Measurements from ENCODE around the gene MYG1. TPM values are rescaled to one million over a fixed set of nuclear protein-coding genes. Genes with fewer than 3 reads are reported as not detected.

MYG1 gene
- total and polyA plus RNA-seq, 2 experiments from 2014 or later = 25.5 to 35.9 TPM

DNA sequence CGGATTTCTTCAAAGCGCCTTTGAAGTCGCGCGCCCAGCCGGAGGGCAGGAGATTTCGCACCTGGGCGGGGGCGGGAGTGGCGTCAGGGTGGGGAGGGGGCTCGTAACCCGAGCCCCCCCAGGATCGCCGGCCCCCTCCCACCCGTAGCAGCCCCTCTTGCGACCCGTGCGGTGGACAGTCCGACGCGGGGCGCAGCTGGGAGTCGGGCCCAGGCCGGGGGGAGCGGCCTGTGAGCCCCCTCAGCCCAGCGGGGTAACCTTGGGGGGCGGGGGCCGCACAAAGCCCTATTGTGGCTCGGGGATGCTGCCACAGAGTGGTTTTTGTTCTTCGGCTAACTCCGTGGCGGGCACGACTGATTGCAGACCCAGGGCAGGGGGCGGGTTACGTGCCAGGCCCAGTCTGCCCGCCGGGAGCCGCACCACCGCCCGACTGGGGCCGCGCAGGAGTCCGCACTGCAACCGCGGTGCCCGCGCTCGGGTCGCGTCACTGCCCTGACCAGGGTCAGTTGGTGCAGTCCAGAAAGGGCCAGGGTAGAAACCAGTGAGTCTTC lies 26.1 kb downstream of the MYG1 start:
- TF ChIP-seq EZH2 (IDR thresholded peaks at IDR 0.05; ENCODE audit: borderline replicate concordance) = peak; percentile 53
- TF ChIP-seq, protein P1, sequence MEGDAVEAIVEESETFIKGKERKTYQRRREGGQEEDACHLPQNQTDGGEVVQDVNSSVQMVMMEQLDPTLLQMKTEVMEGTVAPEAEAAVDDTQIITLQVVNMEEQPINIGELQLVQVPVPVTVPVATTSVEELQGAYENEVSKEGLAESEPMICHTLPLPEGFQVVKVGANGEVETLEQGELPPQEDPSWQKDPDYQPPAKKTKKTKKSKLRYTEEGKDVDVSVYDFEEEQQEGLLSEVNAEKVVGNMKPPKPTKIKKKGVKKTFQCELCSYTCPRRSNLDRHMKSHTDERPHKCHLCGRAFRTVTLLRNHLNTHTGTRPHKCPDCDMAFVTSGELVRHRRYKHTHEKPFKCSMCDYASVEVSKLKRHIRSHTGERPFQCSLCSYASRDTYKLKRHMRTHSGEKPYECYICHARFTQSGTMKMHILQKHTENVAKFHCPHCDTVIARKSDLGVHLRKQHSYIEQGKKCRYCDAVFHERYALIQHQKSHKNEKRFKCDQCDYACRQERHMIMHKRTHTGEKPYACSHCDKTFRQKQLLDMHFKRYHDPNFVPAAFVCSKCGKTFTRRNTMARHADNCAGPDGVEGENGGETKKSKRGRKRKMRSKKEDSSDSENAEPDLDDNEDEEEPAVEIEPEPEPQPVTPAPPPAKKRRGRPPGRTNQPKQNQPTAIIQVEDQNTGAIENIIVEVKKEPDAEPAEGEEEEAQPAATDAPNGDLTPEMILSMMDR (IDR thresholded peaks at IDR 0.05; ENCODE audit: poor library complexity) = no peak
- Histone ChIP-seq H3K9me3 (ENCODE audit: low read depth) (no peaks in the 10 kb centered on the region), H3K9me2 (replicated peaks; ENCODE audit: insufficient read depth) (no peaks in the 10 kb centered on the region), H3K36me3 (replicated peaks; ENCODE audit: insufficient read depth, low read depth) (no peaks in the 10 kb centered on the region), H2AFZ (peak overlapping the region; percentile 81), H3K79me2 (peaks cover 4% of the 10 kb centered on the region), H3K27ac (peak overlapping the region; percentile 97), H3K4me3 (peak overlapping the region; percentile 57), H4K20me1 (ENCODE audit: insufficient read depth, poor library complexity, severe bottlenecking) (no peaks in the 10 kb centered on the region), H3K27me3 (peaks cover 14% of the 10 kb centered on the region), H3K4me1 (ENCODE audit: insufficient read depth) (peaks cover 22% of the 10 kb centered on the region), H3K4me2 (peak overlapping the region; percentile 94)
- DNase-seq (ENCODE audit: low spot score) = no peak
- 7% methylated on average over 25 of the region's 50 CpGs for WGBS (ENCODE audit: low lambda C conversion rate, missing lambda C conversion rate)

GRCh38 chr12:53326460-53327185 lies 27.1 kb downstream of the MYG1 start:
- WGBS (ENCODE audit: low lambda C conversion rate, missing lambda C conversion rate) = 75% methylated on average over 8 of the region's 8 CpGs
- Histone ChIP-seq H3K27ac (peak overlapping the region; percentile 97), H3K4me3 (no peak overlapping the region), H4K20me1 (ENCODE audit: insufficient read depth, poor library complexity, severe bottlenecking) (no peaks in the 10 kb centered on the region), H3K79me2 (peaks cover 3% of the 10 kb centered on the region), H3K9me2 (replicated peaks; ENCODE audit: insufficient read depth) (no peaks in the 10 kb centered on the region), H3K27me3 (peaks cover 14% of the 10 kb centered on the region), H3K4me1 (ENCODE audit: insufficient read depth) (peaks cover 20% of the 10 kb centered on the region), H3K9me3 (ENCODE audit: low read depth) (no peaks in the 10 kb centered on the region), H2AFZ (no peak overlapping the region), H3K36me3 (replicated peaks; ENCODE audit: insufficient read depth, low read depth) (no peaks in the 10 kb centered on the region), H3K4me2 (peak overlapping the region; percentile 94)
- no peak for DNase-seq (ENCODE audit: low spot score)
- TF ChIP-seq, protein P1 (IDR thresholded peaks at IDR 0.05; ENCODE audit: poor library complexity) = no peak
- no peak for TF ChIP-seq EZH2phosphoT487 (IDR thresholded peaks at IDR 0.05; ENCODE audit: low read depth, severe bottlenecking, unreplicated experiment)
- TF ChIP-seq EZH2 (IDR thresholded peaks at IDR 0.05; ENCODE audit: borderline replicate concordance) = no peak

- Histone ChIP-seq H3K4me1 (ENCODE audit: insufficient read depth) (peaks cover 13% of the 10 kb centered on the region), H3K79me2 (no peaks in the 10 kb centered on the region), H3K9me2 (replicated peaks; ENCODE audit: insufficient read depth) (no peaks in the 10 kb centered on the region), H3K27me3 (peaks cover 14% of the 10 kb centered on the region), H4K20me1 (ENCODE audit: insufficient read depth, poor library complexity, severe bottlenecking) (no peaks in the 10 kb centered on the region), H3K36me3 (replicated peaks; ENCODE audit: insufficient read depth, low read depth) (no peaks in the 10 kb centered on the region), H3K4me2 (no peak overlapping the region), H3K27ac (no peak overlapping the region), H2AFZ (no peak overlapping the region), H3K9me3 (ENCODE audit: low read depth) (no peaks in the 10 kb centered on the region), H3K4me3 (no peak overlapping the region)
- DNase-seq (ENCODE audit: low spot score) = no peak
- TF ChIP-seq EZH2phosphoT487 (IDR thresholded peaks at IDR 0.05; ENCODE audit: low read depth, severe bottlenecking, unreplicated experiment) (no peak), EZH2 (IDR thresholded peaks at IDR 0.05; ENCODE audit: borderline replicate concordance) (no peak)
- TF ChIP-seq, protein P1 (IDR thresholded peaks at IDR 0.05; ENCODE audit: poor library complexity) = peak; percentile 26
- WGBS (ENCODE audit: low lambda C conversion rate, missing lambda C conversion rate) = 82% methylated on average over 3 of the region's 3 CpGs
These were observed 28.0 kb downstream of the MYG1 start for GRCh38 chr12:53327435-53328042.
